ENCODE results near the gene CKB. TPM values are rescaled to one million over a fixed set of nuclear protein-coding genes. Genes with fewer than 3 reads are reported as not detected.
A peak's percentile ranks its signal among the peaks of the same experiment; 100 is the strongest.

The CKB gene
- total RNA-seq, 3 donors from 2014 or later = 4.1 to 7.6 (median 6.7) TPM

DNA sequence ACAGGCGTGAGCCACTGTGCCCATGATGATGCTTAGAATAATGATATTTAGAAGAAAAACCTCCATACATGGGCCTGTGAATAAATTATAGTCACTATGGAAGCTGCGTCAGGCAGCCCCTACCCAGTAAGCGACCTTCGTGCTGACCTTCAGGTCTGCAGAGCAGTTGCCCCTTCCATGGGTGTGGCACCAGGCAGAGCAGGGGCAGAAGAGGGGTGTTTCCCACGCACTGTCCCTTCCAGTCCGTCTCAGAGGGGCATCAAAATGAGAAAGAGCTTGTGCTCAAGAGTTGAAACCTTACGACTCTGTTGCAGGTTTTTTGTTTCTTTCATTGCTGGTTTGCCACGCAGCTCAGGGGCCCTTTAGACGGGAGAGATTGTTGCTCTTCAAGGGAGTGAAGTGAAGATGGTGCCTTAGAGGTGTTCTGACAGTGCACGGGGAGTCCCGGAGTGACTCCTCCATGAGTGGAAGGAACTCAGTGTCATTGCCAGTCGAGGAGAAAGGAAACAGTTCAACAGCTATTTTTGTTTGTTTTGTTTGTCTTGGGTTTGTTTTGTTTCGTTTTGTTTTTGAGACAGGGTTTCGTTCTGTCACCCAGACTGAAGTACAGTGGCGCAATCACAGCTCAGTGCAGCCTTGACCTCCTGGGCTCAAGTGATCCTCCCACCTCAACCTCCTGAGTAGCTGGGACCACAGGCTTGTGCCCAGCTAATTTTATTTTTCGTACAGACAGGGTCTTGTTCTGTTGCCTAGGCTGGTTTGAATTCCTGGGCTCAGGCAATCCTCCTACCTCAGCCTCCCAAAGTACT lies 13.9 kb downstream of the CKB start:
- H3K4me3 Mint-ChIP-seq = no peak overlapping the region
- H3K36me3 Mint-ChIP-seq (ENCODE audit: insufficient read depth) = peaks cover 22% of the 10 kb centered on the region
- ATAC-seq (no peak), DNase-seq (no peak)
- no peaks in the 10 kb centered on the region for H3K9me3 Mint-ChIP-seq
- H3K4me1 Mint-ChIP-seq (ENCODE audit: low read depth) = no peaks in the 10 kb centered on the region
- no peaks in the 10 kb centered on the region for H3K27me3 Mint-ChIP-seq (ENCODE audit: low read depth)

DNA sequence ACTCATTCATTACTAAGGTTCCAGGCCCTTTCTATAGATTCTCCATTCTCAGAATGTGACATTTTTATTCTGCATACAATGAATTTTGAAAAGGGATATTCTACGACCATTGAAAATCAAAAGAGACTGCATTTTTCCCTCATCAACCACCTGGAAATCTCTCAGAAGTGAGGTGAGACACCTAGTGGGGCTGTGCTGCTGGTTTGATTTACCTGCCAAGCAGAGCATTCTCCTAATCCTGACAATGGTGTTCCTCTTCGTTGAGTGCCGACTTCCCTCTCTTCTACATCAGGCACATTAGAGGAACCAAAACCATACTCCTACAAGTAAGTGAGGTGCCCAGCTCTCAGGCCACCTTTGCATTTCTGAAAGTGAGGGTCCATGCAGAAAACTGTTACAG lies 14.9 kb downstream of the CKB start:
- ATAC-seq (no peak), DNase-seq (no peak)
- H3K4me1 Mint-ChIP-seq (ENCODE audit: low read depth) = no peaks in the 10 kb centered on the region
- H3K4me3 Mint-ChIP-seq = no peak overlapping the region
- no peaks in the 10 kb centered on the region for H3K9me3 Mint-ChIP-seq
- peaks cover 30% of the 10 kb centered on the region for H3K36me3 Mint-ChIP-seq (ENCODE audit: insufficient read depth)
- H3K27me3 Mint-ChIP-seq (ENCODE audit: low read depth) = no peaks in the 10 kb centered on the region

DNA sequence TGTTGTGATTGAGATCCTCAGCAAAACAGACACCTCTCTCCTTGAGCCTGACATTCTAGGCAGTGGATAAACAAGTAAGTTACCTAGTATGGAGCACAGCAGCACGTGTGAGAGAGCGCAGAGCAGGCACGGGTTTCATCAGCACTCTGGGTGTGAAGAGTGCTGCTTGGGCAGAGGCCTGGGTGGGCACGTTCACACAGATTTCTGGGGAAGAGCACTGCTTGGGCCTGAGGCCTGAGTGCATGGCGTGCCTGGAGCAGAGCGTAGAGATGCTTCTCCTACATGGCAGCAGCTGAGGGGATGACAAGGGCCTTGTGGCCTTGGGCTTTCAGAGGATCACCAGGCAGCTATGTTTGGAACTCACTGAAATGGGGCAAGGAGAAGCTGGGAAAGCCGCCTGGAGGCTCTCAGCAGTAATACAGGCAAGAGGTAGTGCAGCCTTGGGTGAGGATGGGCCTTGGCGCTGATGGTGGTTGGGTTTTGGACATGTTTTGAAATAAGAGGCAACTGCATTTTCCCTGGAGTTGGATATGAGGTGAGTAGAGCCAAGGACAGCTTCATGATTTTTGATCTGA lies 17.6 kb downstream of the CKB start:
- peaks cover 46% of the 10 kb centered on the region for H3K36me3 Mint-ChIP-seq (ENCODE audit: insufficient read depth)
- ATAC-seq (no peak), DNase-seq (no peak)
- H3K27me3 Mint-ChIP-seq (ENCODE audit: low read depth) = no peaks in the 10 kb centered on the region
- H3K4me1 Mint-ChIP-seq (ENCODE audit: low read depth) = peaks cover 2% of the 10 kb centered on the region
- H3K4me3 Mint-ChIP-seq = no peak overlapping the region
- no peaks in the 10 kb centered on the region for H3K9me3 Mint-ChIP-seq

DNA sequence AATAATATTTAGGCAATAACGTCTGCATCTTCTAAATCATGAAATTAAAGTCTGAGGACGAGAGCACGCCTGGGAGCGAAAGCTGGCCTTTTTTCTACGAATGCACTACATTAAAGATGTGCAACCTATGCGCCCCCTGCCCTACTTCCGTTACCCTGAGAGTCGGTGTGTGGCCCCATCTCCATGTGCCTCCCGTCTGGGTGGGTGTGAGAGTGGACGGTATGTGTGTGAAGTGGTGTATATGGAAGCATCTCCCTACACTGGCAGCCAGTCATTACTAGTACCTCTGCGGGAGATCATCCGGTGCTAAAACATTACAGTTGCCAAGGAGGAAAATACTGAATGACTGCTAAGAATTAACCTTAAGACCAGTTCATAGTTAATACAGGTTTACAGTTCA lies 19.3 kb downstream of the CKB start:
- peaks cover 8% of the 10 kb centered on the region for H3K4me1 Mint-ChIP-seq (ENCODE audit: low read depth)
- H3K36me3 Mint-ChIP-seq (ENCODE audit: insufficient read depth) = peaks cover 48% of the 10 kb centered on the region
- DNase-seq (no peak), ATAC-seq (no peak)
- H3K9me3 Mint-ChIP-seq = no peaks in the 10 kb centered on the region
- H3K27me3 Mint-ChIP-seq (ENCODE audit: low read depth) = no peaks in the 10 kb centered on the region
- H3K4me3 Mint-ChIP-seq = no peak overlapping the region

DNA sequence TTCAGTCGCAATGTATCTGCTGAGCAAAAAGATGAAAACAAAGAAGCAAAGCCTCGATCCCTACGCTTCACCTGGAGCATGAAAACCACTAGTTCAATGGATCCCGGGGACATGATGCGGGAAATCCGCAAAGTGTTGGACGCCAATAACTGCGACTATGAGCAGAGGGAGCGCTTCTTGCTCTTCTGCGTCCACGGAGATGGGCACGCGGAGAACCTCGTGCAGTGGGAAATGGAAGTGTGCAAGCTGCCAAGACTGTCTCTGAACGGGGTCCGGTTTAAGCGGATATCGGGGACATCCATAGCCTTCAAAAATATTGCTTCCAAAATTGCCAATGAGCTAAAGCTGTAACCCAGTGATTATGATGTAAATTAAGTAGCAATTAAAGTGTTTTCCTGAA lies 19.8 kb downstream of the CKB start:
- ATAC-seq = no peak
- Mint-ChIP-seq H3K9me3 (no peaks in the 10 kb centered on the region), H3K4me1 (ENCODE audit: low read depth) (peaks cover 8% of the 10 kb centered on the region), H3K36me3 (ENCODE audit: insufficient read depth) (peaks cover 48% of the 10 kb centered on the region), H3K4me3 (no peak overlapping the region), H3K27me3 (ENCODE audit: low read depth) (no peaks in the 10 kb centered on the region)
- no peak for DNase-seq

DNA sequence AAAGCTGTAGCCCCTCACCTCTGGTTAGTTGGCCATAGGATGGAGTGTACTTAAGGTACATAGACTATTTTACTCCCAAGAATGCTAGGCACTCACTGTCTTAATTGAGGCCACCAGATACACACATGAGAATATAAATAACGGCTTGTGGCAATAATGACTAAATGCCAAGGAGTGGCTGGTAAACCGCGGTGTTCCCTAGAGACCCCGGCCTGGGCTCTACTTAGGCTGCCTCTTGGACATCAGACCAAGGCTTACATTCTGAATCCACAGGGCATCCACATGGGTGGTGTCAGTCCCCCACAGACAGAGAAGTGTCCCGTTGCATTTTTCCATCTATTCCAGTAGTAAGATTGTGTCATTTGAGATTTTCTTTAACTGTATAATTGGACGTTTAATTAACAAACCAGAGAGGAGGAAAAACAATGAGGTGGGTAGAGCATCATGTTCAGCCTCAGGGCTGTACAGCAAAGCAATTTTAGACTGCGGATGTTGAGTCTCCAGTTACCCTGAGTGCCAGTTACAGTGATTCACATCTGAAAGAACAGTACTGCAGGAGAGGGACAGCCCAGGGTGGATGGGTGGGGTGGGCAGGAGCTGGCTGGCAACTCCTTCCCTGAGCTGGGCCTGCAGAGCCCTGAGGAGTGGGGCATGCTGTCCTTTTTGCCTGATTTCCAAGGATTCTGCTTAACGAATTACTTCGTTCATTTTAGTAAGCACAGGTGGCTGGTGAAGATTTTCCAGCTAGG lies 20.5 kb downstream of the CKB start:
- H3K36me3 Mint-ChIP-seq (ENCODE audit: insufficient read depth) = peaks cover 46% of the 10 kb centered on the region
- H3K27me3 Mint-ChIP-seq (ENCODE audit: low read depth) = no peaks in the 10 kb centered on the region
- H3K9me3 Mint-ChIP-seq = no peaks in the 10 kb centered on the region
- peaks cover 8% of the 10 kb centered on the region for H3K4me1 Mint-ChIP-seq (ENCODE audit: low read depth)
- DNase-seq (no peak), ATAC-seq (no peak)
- H3K4me3 Mint-ChIP-seq = no peak overlapping the region

DNA sequence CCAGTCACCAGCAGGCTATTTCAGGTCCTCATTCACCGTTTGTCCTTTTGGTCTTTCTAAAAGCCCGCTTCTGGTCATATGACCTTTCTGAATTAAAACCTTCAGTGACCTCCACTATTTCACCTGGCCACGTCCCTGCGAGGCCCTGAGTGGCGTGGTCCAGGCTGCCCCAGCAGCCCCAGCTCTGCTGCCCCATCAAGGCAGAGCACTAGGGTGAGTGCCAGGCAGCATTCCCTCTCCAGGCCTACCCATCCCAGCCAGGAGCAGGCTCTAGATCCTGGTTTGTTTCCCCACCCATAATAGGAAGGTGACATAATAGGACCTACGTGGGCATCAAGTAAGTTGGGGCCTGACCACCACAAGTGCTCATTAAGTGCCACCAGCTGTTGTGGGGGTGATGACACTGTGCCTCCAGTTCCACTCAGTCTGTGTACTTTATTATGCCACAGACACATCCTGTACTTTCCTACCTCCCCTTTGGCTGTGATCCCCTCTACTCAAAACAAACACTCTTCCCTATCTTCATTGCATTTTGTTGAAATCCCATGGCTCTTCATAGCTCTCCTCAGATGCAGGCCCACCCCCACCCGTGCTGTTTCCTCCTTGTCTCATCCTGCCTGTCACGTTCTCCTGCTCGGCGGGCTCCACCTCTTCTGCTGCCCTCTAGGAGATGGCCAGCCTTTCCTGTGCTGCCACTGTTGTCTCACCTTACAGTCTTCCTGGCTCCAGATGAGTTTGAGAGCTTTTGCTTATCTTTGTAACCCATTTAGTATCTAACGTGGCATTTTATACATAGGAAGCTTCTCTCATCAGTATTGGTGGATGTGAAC lies 21.4 kb downstream of the CKB start:
- Mint-ChIP-seq H3K4me1 (ENCODE audit: low read depth) (peaks cover 8% of the 10 kb centered on the region), H3K27me3 (ENCODE audit: low read depth) (no peaks in the 10 kb centered on the region), H3K36me3 (ENCODE audit: insufficient read depth) (peaks cover 46% of the 10 kb centered on the region), H3K9me3 (no peaks in the 10 kb centered on the region), H3K4me3 (no peak overlapping the region)
- DNase-seq = no peak
- ATAC-seq = no peak

- no peaks in the 10 kb centered on the region for H3K27me3 Mint-ChIP-seq (ENCODE audit: low read depth)
- DNase-seq (peak; percentile 78), ATAC-seq (peak; percentile 86 to 89)
- no peaks in the 10 kb centered on the region for H3K9me3 Mint-ChIP-seq
- H3K4me1 Mint-ChIP-seq (ENCODE audit: low read depth) = peaks cover 8% of the 10 kb centered on the region
- no peak overlapping the region for H3K4me3 Mint-ChIP-seq
- peaks cover 47% of the 10 kb centered on the region for H3K36me3 Mint-ChIP-seq (ENCODE audit: insufficient read depth)
These were observed 22.3 kb downstream of the CKB start for GRCh38 chr14:103500148-103500990.

GRCh38 chr14:103499709-103500108 lies 22.9 kb downstream of the CKB start:
- H3K9me3 Mint-ChIP-seq = no peaks in the 10 kb centered on the region
- peaks cover 41% of the 10 kb centered on the region for H3K36me3 Mint-ChIP-seq (ENCODE audit: insufficient read depth)
- H3K4me1 Mint-ChIP-seq (ENCODE audit: low read depth) = peaks cover 8% of the 10 kb centered on the region
- no peak for DNase-seq
- H3K4me3 Mint-ChIP-seq = no peak overlapping the region
- ATAC-seq = peak in 1 of 2 donors; percentile 14
- H3K27me3 Mint-ChIP-seq (ENCODE audit: low read depth) = no peaks in the 10 kb centered on the region

DNA sequence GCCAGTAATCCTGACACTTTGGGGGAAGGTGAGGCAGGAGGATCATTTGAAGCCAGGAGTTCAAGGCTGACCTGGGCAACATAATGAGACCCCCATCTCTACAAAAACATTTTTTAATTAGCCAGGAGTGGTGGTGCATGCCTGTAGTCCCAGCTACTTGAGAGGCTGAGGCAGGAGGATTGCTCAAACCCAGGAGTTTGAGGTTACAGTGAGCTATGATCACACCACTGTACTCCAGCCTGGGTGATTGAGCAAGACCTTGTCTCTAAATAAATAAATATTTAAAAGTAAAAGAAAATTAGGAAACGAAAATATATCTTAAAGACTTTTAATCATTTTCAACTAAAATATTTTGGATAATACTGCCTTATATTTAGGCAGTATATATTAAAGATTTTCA lies 25.9 kb downstream of the CKB start:
- H3K9me3 Mint-ChIP-seq = no peaks in the 10 kb centered on the region
- H3K36me3 Mint-ChIP-seq (ENCODE audit: insufficient read depth) = peaks cover 21% of the 10 kb centered on the region
- H3K4me3 Mint-ChIP-seq = no peak overlapping the region
- peaks cover 8% of the 10 kb centered on the region for H3K4me1 Mint-ChIP-seq (ENCODE audit: low read depth)
- DNase-seq (no peak), ATAC-seq (no peak)
- H3K27me3 Mint-ChIP-seq (ENCODE audit: low read depth) = no peaks in the 10 kb centered on the region

DNA sequence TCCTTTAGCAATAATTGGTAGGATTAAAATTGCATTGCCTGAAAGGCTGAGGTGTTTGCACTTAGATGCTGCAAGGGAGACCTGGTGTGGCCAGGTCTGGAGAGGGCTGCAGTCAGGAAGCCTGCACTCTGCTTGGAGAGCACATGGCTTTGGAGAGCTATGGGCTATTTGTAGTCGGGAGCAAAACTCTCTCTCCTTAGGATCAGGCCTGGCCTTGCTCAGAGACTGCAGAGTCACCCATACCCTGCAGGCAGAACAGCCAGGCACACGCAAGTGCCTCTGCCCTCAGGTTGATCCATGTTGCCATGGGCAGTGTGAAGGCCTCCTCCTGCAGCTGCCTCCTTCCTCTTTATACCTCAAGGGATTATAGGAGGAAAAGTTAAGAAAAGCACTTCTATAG lies 26.8 kb downstream of the CKB start:
- Mint-ChIP-seq H3K27me3 (ENCODE audit: low read depth) (no peaks in the 10 kb centered on the region), H3K36me3 (ENCODE audit: insufficient read depth) (peaks cover 18% of the 10 kb centered on the region), H3K4me3 (no peak overlapping the region), H3K9me3 (no peaks in the 10 kb centered on the region), H3K4me1 (ENCODE audit: low read depth) (peaks cover 8% of the 10 kb centered on the region)
- DNase-seq = no peak
- ATAC-seq = no peak

DNA sequence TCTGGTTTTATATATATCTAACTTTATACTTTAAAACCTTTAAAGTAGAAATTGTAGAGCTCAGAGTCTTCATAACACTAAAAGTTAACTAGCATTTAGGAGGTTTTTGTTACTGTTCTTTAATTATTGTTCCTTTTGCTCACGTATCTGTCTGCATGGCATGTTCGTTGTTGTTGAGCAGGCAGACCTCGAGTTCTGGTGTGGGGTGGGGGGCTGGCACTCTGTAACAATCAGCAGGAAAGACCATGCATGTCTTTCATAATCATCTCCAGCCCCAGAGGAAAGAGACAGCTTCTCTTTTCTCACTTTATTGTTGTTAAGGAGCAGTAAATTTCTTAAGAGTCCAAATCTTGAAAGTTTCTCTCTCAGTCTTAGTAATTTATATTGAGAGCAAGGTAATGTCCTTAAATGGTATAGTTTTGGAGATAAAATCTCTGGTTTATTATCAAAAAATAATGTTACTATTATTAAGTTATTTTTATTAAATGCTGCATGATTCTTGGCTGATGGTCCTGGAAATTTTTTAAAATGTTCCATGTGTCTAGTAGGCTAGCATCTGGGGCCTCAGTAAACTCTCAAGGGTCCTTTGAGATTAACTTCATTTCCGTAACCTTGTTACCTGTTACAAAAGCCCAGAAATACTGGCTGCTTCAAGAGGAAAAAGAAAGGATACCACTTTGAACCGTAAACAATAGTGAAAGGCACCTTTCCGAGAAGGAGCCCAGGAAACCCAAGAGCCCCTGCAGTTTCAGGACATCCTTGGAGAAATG lies 30.3 kb downstream of the CKB start:
- Mint-ChIP-seq H3K36me3 (ENCODE audit: insufficient read depth) (peaks cover 22% of the 10 kb centered on the region), H3K4me3 (no peak overlapping the region), H3K9me3 (no peaks in the 10 kb centered on the region), H3K4me1 (ENCODE audit: low read depth) (no peaks in the 10 kb centered on the region), H3K27me3 (ENCODE audit: low read depth) (no peaks in the 10 kb centered on the region)
- no peak for DNase-seq
- no peak for ATAC-seq

DNA sequence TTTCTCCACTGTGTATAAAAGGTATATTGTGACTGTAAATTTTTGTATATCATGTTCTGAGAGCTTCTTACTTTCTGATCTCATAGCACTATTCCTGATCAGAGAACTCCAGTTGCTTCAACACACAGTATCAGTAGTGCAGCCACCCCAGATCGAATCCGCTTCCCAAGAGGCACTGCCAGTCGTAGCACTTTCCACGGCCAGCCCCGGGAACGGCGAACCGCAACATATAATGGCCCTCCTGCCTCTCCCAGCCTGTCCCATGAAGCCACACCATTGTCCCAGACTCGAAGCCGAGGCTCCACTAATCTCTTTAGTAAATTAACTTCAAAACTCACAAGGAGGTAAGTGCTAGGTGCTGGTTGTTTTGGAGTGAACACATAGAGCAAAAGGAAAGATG lies 30.9 kb downstream of the CKB start:
- H3K36me3 Mint-ChIP-seq (ENCODE audit: insufficient read depth) = peaks cover 22% of the 10 kb centered on the region
- no peaks in the 10 kb centered on the region for H3K4me1 Mint-ChIP-seq (ENCODE audit: low read depth)
- DNase-seq = no peak
- no peak overlapping the region for H3K4me3 Mint-ChIP-seq
- no peak for ATAC-seq
- no peaks in the 10 kb centered on the region for H3K9me3 Mint-ChIP-seq
- H3K27me3 Mint-ChIP-seq (ENCODE audit: low read depth) = no peaks in the 10 kb centered on the region
